NCI-H128 (cell line): ENCODE results near the gene ZPBP2.

ENCODE experiments used
- DNase-seq: peaks from one replicate; lab custom pipeline; 2025; ENCODE audit not compliant: unreplicated experiment; lab: John Stamatoyannopoulos, UW

The ZPBP2 gene

DNA sequence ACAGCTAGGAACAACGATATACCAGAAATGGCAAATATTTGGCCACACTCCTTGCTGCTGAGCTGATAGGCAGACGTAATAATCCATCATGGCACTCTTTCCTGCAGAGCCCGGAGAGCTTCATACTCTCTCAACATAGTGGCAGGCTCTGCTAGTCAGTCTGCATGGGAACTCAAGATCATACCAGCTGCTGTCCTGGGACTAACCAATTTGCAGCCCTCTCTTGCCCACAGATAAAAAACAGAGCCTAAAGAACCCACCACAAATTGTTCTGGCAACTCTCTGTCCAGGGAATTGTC, 36.9 kb downstream of the ZPBP2 start:
- DNase-seq: no peak

DNA sequence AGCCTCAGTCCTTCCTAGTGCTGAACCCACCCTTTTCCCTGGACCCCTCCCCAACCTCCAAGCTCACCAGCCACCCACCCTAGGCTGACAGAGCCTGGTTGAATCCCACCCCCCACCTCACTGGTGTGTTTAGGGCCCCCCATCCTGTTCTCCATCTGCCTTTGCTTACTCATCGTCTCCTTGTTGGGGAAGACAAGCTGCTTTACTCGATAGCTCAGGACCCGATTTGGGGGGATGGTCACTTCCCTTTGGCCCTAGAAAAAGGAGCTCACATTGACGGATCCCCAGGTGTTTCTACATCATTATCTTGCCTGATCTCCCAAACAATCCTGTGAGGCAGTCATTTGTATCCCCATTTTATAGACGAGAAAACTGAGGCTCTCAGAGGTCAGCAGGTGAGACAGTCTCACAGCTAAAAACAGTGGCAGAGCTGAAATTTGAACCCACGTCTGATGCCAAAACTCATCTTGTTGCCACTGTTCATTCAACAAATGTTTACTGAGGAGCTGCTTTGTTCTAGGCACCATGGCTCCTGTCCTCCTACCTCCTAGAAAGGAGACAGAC, 40.9 kb downstream of the ZPBP2 start:
- no peak for DNase-seq

DNA sequence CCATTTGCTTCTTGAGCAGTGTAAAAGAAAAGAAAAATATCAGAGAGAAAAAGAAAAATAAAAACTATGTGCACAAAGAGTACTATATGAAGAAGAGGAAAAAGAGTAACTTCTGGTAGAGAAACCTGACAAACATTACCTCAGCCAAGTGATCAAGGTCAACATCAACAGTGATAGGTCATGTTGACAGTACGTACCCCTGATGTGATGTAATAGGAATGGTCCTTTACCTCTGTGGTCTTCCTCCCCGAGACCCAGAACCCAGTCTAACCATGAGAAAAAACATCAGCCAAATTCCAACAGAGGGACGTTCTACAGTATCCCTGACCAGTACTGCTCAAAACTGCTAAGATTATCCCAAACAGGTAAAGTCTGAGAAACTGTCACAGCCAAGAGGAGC, 46.0 kb downstream of the ZPBP2 start:
- DNase-seq: no peak

DNA sequence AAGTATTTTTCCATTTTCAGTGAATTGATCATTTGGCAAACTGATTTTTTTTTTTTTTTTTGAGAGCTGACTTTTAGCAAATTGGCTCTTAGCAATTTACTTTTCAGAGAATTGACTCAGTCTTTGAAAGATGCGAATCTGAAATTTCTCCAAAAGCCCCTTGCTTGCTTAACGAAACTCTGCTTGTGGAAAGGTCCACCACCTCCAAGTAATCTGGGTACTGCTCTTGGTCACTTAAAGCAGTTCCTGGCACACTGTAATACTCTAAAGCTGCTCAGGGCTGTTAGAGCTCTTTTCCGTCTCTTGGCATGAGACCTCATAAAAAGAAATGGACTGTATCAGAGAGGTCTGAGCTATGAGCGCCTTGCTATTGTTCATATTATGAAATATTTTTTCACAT, 47.6 kb downstream of the ZPBP2 start:
- DNase-seq: no peak

DNA sequence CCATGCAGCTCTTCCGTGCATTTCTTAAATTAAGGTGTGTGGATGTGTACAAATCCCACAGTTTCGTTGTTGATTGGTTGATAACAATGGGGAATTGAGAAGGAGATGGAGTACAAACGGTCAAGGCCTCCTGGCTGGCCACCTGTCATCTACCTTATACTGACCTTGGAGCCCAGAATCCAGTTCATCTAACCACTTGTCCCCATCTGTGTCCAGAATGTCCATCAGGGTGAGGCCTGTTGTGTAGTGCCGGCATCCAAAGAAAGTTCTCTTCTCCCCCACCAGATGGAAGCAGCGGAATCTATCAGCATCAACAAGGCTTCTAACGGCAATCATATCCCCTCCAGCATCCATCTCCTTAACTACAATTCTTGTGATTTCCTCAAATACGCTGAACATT, 48.9 kb downstream of the ZPBP2 start:
- DNase-seq: no peak

DNA sequence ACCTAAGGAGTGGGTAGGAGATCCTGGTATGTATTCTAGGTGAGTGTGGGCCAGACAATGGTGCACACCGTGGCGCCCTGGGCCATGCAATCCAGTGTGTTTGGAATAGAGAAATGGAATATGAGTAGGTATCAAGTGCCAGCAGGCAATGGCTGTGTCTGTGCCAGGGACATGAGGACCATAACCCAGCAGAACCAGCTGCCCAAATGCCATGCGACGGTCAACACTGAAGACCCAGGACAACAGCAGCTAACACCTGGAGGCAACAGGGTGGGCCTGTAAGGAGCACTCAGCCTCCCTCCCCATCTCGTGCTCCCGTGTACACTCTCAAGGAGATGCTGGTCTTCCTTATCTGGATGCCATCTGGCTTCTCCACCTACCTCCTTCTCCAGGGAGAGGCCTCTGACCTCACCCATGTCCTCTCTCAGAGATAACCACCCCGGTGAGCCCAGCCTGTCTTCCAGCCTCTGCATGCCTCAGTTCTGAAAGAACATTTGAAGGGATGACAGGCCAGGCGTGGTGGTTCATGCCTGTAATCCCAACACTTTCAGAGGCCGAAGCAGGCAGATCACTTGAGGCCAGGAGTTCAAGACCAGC, 51.2 kb downstream of the ZPBP2 start:
- DNase-seq: no peak

DNA sequence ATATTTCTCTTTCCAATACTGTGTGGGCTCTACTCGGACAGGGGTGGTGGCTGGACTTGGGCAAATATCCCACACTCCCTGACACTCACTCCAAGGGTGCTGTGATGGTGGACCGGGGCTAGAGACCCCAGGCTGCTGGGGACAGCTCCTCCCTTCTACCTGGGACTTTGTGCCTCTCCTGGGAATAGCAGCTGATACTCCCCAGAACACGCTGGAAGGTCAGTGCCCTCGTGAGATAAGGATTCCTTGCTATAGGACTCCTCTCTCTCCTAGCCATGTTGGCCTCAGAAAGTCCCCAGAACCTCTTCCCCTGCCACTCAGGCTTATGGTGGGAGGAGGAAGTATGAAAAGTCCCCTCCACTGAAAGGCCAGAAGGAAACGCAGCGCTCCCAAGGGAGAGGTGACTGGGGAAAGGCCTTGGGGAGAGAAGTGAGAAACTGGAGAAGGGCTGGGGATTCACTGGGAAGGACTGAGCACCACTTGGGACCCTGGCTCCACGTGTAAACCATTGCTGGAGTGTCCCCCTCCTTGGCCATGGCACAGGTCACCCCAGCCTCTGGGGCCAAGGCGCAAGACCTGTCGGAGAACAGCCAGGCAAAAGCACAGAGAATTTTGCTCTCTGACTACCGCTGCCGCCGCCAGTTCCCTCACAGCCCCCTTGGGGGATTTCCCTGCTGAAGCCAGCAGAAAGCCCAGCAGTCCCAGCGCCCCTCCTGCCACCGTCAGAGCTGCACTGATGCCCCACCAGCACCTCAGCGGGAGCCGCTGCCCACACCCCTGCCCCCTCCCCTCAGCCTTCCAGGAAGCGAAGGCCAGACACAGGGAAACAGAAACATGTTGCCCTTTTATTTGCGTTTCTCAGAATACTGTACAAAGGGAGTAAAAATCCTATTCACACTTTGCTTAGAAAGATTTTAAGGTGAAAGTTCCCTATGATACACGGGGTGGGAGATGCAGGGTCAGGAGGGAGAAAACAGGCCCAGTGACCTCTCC, 52.5 kb downstream of the ZPBP2 start:
- DNase-seq: no peak

DNA sequence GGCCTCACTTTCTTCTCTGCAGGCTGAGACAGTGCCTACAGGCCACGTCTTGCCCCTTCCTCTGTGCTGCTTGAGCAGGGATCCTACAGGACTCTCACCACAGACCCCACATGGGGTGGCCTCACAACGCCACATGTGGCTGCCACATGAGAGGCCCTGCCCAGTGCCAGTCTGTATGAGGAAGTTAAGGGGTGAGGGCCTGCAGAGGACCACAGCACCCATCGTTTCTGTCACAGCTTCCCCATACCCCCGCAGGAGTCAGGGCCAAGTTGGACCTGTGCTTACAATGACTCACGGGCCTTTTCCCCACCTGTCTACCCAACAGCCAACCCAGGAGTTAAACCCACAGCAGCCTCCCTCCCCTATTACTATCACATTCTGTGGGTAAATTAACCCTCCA, 53.3 kb downstream of the ZPBP2 start:
- DNase-seq: no peak

DNA sequence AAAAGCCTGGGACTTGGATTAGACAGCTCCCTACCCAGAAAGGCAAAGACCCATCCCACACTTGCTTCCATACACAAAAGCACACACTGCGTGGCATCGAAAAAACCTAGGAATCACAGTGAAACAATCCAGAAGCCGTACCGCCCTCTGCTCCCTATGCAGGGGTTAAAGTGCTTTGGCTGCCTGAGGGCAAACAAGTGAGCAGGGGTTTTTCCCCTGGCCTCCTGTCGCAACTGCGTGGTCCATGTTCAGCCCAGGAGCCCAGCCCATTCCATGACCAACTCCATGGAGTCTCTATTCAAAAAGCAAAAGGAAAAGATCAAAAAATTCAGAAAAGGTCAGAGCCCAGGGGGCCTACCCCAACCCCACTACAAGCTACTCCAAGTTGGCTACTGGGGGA, 54.0 kb downstream of the ZPBP2 start:
- no peak for DNase-seq

DNA sequence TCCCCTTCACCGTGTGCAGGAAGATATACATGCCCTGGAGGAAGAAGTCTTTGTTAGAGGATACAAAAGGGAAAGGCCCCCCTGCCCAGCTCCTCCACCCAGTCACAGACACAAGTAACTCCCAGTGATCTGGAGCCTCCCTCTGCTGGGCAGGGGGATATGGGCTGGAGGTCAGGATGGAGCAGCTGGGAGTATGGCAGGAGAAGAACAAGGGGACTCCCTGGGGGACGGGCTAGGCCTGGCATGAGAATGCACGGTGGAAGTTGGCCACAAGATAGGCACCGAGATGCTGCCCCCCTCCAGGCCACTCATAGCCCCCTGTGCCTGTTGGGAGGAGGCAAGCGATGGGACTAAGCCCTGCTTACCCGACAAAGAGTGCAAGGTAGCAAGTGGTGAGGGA, 55.2 kb downstream of the ZPBP2 start:
- no peak for DNase-seq

DNA sequence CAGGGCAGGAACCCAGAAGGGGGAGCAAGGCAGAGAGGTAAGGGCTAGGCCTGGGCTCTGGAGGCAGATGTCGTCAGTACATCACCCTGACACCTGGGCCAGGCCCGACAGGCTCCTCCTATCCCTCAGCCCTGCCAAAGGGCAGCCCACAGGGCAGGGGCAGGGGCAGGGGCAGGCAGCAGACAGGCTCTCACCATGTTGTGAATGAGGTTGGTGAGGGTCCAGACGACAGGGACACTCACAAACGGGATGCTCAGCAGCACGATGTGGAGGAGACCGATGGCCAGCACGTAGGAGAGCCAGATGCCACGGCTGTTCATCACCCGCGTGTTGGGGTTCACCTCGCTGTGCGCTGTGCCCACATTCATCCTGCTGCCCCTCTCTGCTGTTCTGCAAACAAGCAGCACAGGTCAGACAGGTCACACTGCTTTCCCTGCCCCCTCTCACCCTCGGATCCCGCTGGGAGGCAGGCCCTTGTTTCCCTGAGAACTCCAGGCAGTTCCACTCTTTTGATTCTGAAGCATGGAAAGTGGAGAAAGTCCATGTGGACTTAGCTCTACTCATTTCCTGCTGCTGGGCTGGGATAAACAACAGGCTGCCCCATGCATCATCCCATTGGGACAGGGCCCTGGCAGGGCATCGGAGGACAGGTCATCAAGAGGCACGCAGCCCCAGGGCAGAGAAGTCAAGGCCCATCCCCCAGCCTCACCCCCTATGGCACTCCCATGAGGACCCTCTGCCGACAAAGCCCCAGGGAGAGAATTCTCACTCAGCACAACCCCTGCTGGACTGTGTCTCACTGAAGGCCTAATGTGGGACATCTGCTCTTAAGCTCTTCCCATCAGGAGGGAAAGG, 56.1 kb downstream of the ZPBP2 start:
- DNase-seq: no peak

DNA sequence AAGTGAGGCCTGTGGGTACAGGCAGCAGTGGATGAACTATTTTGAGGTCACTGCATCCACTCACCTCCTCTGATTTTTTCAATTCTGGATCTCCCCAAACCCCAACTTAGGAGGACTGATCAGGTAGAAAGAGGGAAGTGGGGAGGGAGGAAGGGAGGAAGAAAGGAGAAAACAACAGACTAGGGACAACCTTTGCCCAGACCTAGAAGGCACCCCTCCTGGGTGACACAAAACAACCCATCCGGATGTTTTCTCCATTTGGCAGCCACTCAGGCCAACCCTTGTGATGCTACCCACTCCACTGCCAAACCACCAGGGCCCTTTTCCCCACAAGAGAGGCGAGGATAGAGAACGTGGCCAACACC, 56.7 kb downstream of the ZPBP2 start:
- no peak for DNase-seq

DNA sequence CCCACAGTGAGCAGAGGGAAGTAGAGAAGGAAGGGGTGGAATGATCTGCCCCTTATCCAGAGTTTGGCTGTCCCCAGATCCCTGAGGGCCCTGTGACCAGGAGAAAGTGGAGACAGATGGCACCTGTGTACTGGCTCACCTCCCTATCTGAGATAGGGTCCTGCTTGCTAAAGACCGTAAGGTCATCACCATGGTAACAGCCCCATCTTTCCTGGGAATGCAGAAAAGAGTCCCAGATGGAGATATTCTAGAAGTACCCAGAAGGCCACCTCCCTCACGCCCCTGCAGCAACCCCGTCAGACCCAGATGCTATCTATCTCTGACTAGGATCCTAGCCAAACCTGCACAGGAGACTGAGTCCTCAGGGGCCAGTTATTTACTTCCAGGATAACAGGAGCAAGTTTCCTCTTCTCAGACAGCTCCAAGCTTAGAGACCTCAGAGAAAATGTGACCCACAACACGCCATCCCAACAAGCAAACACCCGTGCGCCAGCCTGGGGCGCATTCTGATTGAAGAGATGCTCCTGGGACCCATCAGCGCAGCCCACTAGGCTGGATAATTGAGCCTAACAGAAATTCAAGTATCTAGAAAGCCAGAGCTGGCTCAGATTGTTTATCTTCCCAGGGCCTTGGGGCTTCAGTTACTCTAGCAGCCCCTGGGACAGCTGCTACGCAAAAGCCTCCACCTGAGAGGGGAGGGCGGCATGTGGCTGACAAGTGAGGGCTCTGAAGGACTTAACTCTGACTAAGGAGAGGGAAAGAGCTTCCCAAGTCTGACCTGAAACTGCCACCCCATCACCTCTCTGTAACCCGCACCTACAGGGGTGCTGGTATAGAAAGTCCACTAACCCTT, 57.5 kb downstream of the ZPBP2 start:
- no peak for DNase-seq

DNA sequence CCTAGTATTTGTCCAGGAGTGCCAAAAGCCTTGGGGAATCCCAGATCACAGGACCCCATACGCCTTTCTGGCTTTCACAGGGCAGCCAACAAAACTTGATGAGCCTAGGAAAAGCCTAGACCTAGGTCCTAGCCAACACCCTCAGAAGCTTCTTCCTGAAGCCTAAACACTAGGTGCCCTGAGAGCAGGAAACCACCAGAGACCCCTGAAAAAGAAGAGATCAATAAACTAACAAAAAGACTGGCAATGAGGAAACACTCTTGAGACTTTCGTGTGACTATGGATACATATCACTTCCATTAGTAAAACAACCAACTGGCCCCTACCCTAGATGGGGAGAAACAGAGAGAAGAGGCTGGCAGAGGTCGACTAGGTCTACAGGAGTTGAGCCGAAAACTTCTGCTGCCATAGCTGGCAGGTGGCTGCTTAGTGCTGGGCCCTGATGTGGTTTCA, 58.2 kb downstream of the ZPBP2 start:
- no peak for DNase-seq

DNA sequence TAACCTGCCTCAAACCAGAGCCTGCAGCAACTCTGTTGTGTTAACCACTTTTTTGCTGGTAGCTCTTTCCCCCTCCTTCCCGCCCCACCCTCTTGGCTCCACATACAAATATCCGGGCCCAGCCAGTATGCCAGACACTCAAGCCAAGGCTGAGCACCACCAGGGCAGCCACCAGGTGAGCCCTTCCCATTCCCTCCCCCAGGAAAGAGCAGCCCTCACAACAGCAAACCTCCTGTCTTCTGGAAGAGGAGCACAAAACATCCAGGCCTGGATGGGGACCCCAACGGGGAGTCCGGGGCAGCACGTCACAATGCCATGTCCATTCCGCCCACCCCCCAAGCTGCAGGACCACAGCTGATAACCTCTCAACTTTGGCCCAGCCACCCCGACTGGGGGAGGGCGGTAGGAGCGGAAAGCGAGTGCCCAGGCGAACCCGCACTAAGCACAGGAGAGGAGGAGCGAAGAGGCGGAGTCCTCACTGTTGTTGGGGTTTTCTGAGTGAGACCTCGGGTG, 58.6 kb downstream of the ZPBP2 start:
- no peak for DNase-seq
